Fibroblast of villous mesenchyme (primary cell): ENCODE data around the gene LINC00237. TPM values are rescaled to one million over a fixed set of nuclear protein-coding genes. Genes with fewer than 3 reads are reported as not detected.

ENCODE experiments used
- DNase-seq: peaks from one replicate; pipeline ENCODE4 v3.0.0-alpha.2; 2010; ENCODE audit warnings: low read depth
- H3K4me3 ChIP-seq: 2 replicates; pipeline ENCODE4 v1.5.1; 2011; ENCODE audit warnings: low read depth, mild to moderate bottlenecking, low read length
- CTCF ChIP-seq: IDR thresholded peaks from 2 replicates; pipeline ENCODE4 v1.5.1; 2012; ENCODE audit warnings: low read depth, mild to moderate bottlenecking, low read length; ENCODE audit not compliant: insufficient read depth
- total RNA-seq: library from RNA; depleted of rRNA; stranded (reverse); fragments of >200 nt; gene quantifications from 2 replicates; pipeline ENCODE4 v1.2.3, GENCODE V29; 2012

LINC00237 gene
- total RNA-seq, 1 donor, result not detected

GRCh38 chr20:21100578-21101452, 5.3 kb downstream of the LINC00237 start:
- peak; percentile 27 for DNase-seq
- TF ChIP-seq CTCF, result no peak
- peak overlapping the region; percentile 9 for H3K4me3 ChIP-seq

DNA sequence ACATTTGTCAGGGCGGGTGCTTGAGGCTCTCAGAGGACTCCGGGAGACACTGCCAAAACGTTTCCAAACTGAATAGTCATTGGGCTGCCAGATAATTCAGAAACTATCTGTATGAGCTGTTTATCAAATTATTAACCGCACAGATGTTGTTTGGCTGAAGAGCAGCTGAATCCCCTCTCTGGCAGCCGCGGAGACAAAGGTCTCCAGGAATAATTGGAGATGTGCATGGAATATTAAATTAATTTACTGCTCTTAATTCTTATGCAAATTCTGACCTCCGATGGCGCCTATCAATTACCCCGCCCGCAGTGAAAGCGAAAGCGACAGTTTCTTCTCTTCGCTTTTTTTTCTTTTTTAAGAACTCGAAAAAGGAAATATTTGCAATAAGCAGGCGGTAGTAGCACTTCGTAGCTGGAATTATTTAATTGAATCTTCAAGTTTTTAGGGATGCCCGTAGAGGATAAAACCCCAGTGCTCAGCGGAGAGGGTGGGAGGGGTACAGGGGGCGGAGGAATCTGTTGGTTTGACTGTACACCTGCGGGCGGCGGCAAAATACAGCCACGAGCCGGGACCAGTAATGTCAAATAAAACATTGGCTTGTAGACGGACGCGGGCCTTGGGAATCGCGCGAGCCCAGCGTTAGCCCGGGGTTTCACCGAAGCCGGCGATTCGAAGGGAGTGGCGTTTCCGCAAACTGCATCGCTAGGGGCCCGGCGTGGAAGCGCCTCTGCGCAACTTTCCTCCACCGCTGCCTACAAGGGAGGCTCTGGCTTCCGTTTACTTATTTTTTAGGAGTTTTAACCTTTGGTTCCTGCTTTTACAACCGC, 6.2 kb downstream of the LINC00237 start:
- peak; percentile 11 for DNase-seq
- TF ChIP-seq CTCF, result no peak
- peak overlapping the region; percentile 25 for H3K4me3 ChIP-seq

GRCh38 chr20:21096321-21097043, 9.7 kb downstream of the LINC00237 start:
- DNase-seq, result peak; percentile 35
- no peak for TF ChIP-seq CTCF

GRCh38 chr20:21092806-21093205, 13.4 kb downstream of the LINC00237 start:
- no peak for TF ChIP-seq CTCF
- no peak for DNase-seq
- no peak overlapping the region for H3K4me3 ChIP-seq

More at GRCh38 chr20:21096321-21097043, 9.7 kb downstream of the LINC00237 start:
- H3K4me3 ChIP-seq, result no peak overlapping the region

- TF ChIP-seq CTCF, result no peak
- DNase-seq, result no peak
- no peak overlapping the region for H3K4me3 ChIP-seq
Observed at GRCh38 chr20:21090721-21091120, 15.4 kb downstream of the LINC00237 start.

DNA sequence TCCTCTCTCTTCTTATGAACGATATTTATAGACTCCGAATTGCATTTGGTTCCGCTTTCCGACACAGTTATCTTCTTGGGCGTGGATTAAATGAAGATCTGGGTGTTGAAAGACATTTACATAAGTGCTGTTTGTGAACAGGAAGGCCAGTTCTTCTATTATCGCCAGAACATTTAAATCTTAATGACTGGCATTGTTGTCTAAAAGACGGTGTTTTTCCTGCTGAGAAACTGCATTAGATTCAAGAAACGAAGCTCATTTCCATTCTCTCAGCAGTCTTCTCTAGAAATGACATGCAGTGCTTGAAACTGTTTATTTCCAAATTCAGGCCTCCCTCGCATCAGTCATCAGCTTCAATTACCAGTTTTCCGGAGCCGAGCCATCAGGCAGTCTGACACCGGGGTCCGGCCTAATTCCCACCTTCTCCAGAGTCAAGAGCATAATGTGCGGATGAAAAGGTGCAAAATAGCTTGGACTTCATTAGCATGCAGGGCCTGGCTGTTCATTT, 16.0 kb downstream of the LINC00237 start:
- H3K4me3 ChIP-seq, result no peak overlapping the region
- TF ChIP-seq CTCF, result no peak
- DNase-seq, result no peak
